Esophagus squamous epithelium (tissue), 4 donors: Measurements from ENCODE around the gene HAS3.

Source experiments
- CTCF ChIP-seq, 6 experiments: fragments of 450-650 bp in 4 of 6; fragments of 200-600 bp in 2 of 6; sonication (generic) in 2 of 6; IDR thresholded peaks; one replicate each; pipeline ENCODE4 v1.5.1; 2016 to 2019; ENCODE audit warnings: antibody characterized with exemption in 6 of 6, mild to moderate bottlenecking in 4 of 6, moderate library complexity in 4 of 6
- POLR2A ChIP-seq, 4 donors: fragments of 450-650 bp; IDR thresholded peaks; one replicate each; pipeline ENCODE4 v1.6.1; 2017; ENCODE audit warnings: antibody characterized with exemption in 4 of 4, mild to moderate bottlenecking in 4 of 4, moderate library complexity in 3 of 4

DNA sequence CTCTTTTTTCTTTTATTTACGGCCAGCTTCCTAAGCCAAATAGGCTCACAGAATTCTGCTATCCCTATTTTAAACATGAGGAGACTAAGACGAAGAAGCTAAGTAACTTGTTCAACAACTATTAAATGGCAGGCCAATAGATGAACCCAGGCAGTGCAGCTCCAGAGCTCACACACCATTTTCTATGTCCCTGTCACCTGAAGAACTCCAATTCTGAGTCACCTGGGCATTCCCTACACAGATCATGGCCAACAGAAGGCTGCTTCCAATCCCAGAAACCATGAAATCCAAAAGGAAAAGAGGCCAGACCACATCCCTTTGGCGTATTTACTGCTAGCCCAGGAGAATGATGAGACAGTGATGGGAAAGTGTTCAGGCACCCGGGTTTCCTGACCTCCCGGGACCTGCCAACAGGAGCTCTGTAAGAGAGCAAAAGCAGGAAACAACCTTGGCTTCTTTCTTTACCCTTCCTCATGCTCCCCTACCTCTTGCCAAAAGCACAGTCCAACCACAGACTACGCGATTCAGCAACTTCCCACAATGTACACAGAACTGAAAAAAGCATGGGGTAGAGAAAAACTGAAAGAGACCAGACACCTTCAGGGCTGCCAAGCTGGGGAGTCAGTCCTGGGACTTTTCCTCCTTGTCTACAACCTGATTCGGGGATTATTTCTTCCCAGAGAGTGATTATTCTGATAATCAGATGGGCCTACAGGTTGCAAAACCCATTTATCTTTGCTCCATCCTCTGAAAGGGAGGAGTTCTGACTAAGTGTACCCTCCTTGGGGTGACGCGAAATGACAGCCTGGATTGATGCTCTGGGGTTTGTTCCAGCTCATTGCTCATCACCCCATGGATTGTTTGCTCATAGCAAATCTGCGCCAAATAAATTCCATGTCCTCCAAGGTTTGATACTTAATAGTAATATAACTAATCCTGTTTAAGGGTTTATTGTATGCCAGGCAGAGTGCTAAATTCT is 47.8 kb upstream of the HAS3 start:
- TF ChIP-seq CTCF (IDR thresholded peaks at IDR 0.05) (no peak), POLR2A (IDR thresholded peaks at IDR 0.05) (no peak)
